Spleen (tissue), 3 donors: ENCODE results near the gene STYK1.

Experiments used
- POLR2A ChIP-seq, 3 donors: fragments of 450-650 bp; IDR thresholded peaks; one replicate each; pipeline ENCODE4 v1.5.1; 2017; ENCODE audit warnings: antibody characterized with exemption in 3 of 3, mild to moderate bottlenecking in 1 of 3
- POLR2AphosphoS5 ChIP-seq, 3 donors: sonication (generic); formaldehyde crosslinking; IDR thresholded peaks; one replicate each; pipeline ENCODE4 v1.5.1; 2017; ENCODE audit warnings: antibody characterized with exemption in 3 of 3

DNA sequence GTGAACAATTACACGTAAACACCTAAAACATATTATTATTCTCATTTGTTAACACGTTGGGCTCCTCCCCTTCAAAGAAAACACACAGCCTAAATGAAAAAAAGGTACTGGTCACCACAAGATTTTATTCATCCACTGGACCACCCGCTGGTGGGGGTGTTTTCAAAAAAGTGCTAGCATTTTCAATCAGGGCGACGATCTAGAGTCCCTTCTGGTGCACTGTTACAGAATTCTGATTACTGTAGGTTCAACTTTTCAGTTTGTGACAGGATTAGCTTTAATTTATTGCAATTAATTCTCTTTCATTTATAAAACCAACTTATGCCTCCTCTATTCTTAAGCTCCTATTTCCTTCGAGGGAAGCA lies 60.9 kb downstream of the STYK1 start:
- TF ChIP-seq POLR2A (IDR thresholded peaks at IDR 0.05) (no peak), POLR2AphosphoS5 (IDR thresholded peaks at IDR 0.05) (no peak)
